H7 (cell line): ENCODE measurements around the gene POLR2H. TPM values are rescaled to one million over a fixed set of nuclear protein-coding genes. Genes with fewer than 3 reads are reported as not detected.
A peak's percentile ranks its signal among the peaks of the same experiment; 100 is the strongest.

Experiments
- DNase-seq: peaks from one replicate; pipeline ENCODE4 v3.0.0; 2012
- H3K27me3 ChIP-seq: 2 replicates; pipeline ENCODE4 v1.6.0; 2011; ENCODE audit warnings: mild to moderate bottlenecking, low read length; ENCODE audit not compliant: control insufficient read depth, insufficient read depth
- H3K36me3 ChIP-seq: replicated peaks from 2 replicates; pipeline ENCODE4 v1.5.1; 2011; ENCODE audit warnings: low read length; ENCODE audit not compliant: control insufficient read depth, insufficient read depth
- H3K4me3 ChIP-seq: 2 replicates; pipeline ENCODE4 v1.5.1; 2011; ENCODE audit warnings: low read depth, mild to moderate bottlenecking, control low read depth, low read length, moderate library complexity; ENCODE audit not compliant: insufficient read depth
- total RNA-seq: library from RNA; depleted of rRNA; stranded (reverse); fragments of >200 nt; shearing (Covaris generic); gene quantifications from 2 replicates; pipeline ENCODE4 v1.2.3, GENCODE V29; 2014

Gene POLR2H
- total RNA-seq, 1 experiment from 2014 or later, result 92.8 TPM

DNA sequence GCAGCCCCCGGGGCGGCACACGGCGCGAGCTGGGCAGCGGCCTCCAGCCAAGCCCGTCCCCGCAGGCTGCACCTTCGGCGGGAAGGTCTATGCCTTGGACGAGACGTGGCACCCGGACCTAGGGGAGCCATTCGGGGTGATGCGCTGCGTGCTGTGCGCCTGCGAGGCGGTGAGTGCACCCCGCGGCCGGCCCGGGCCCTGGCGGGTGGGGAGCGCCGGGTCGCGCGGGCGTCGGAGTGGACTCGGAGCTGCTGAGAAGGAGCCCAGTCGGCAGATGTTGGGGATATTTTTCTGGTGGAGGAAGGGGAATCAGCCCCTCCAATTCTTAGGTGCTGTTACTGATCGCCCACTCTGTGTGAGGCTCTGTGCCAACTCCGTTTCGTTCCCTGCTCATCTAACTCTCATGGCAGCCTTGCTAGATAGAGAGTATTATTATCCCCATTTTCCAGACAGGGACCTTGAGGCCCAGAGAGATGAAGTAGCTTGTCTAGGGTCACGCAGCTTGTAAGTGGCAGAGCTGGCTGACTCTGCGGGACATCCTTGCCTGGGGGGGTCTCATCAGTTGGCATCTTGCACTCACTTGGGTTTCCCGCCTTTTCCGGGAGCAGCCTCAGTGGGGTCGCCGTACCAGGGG is 19.2 kb downstream of the POLR2H start:
- Histone ChIP-seq H3K4me3 (peak overlapping the region; percentile 43), H3K36me3 (no peaks in the 10 kb centered on the region), H3K27me3 (peaks cover 45% of the 10 kb centered on the region)
- DNase-seq, result no peak

DNA sequence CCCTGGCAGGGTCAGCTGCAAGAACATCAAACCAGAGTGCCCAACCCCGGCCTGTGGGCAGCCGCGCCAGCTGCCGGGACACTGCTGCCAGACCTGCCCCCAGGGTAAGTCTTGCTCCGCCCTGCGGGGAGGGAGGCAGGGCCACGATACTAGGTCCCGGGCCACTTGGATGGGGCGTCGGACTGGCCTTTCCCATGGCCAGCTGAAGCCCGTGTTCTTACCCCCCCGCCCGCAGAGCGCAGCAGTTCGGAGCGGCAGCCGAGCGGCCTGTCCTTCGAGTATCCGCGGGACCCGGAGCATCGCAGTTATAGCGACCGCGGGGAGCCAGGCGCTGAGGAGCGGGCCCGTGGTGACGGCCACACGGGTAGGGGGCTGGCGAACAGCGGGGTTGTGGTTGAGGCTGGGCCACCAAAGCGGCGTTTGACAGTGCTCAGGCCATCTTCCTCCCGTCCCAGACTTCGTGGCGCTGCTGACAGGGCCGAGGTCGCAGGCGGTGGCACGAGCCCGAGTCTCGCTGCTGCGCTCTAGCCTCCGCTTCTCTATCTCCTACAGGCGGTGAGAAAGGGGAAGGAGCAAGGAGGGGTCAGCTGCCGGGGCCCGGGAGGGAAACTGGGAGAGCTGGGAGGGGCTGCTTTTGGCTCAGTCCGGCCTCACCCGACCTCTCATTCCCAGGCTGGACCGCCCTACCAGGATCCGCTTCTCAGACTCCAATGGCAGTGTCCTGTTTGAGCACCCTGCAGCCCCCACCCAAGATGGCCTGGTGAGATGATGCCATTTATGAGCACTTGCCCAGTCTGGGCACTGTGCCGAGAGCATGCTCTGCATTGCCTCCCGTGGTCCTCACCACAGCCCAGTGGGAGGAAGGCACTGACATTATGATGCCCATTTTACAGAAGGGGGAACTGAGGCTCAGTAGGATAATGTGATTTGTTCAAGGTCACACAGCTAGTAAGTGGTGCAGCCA is 20.0 kb downstream of the POLR2H start:
- H3K4me3 ChIP-seq, result peak overlapping the region; percentile 43
- peaks cover 45% of the 10 kb centered on the region for H3K27me3 ChIP-seq
- H3K36me3 ChIP-seq, result no peaks in the 10 kb centered on the region
- peak; percentile 89 for DNase-seq

DNA sequence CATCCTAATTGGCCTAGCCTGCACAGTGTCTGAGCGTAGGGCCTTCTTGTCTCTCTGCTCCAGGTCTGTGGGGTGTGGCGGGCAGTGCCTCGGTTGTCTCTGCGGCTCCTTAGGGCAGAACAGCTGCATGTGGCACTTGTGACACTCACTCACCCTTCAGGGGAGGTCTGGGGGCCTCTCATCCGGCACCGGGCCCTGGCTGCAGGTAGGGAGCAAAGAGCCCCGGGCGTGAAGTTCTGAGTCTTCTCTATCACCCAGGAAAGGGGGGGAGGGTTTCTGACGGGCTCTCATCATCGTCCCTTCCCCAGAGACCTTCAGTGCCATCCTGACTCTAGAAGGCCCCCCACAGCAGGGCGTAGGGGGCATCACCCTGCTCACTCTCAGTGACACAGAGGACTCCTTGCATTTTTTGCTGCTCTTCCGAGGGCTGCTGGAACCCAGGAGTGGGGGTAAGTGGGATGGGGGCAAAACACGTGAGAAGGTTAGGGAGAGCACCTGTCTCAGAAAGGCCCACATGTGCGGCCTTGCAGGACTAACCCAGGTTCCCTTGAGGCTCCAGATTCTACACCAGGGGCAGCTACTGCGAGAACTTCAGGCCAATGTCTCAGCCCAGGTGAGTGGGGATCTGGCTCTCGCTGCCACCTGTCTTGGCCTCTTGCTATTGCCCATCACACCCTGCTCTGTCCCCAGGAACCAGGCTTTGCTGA is 21.0 kb downstream of the POLR2H start:
- Histone ChIP-seq H3K27me3 (peaks cover 45% of the 10 kb centered on the region), H3K4me3 (no peak overlapping the region), H3K36me3 (no peaks in the 10 kb centered on the region)
- peak; percentile 59 for DNase-seq

DNA sequence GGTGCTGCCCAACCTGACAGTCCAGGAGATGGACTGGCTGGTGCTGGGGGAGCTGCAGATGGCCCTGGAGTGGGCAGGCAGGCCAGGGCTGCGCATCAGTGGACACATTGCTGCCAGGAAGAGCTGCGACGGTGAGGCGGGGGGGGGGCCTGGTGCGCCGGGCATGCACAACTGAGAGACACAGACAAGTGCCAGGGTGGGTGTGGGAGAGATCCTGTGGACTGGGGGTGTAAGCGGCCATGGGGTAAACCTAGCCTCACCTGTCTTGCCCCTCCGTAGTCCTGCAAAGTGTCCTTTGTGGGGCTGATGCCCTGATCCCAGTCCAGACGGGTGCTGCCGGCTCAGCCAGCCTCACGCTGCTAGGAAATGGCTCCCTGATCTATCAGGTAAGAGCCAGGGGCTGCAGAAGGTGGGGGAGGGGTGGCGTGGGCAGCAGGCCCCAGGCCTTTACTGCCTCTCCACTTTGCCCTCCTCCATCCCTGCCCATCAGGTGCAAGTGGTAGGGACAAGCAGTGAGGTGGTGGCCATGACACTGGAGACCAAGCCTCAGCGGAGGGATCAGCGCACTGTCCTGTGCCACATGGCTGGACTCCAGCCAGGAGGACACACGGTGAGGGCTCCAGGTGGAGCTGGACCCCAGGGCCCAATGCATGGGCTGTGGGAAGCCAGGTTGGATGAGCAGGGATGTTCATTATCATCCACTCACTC is 21.7 kb downstream of the POLR2H start:
- DNase-seq, result peak; percentile 58
- Histone ChIP-seq H3K36me3 (no peaks in the 10 kb centered on the region), H3K4me3 (no peak overlapping the region), H3K27me3 (peaks cover 44% of the 10 kb centered on the region)

DNA sequence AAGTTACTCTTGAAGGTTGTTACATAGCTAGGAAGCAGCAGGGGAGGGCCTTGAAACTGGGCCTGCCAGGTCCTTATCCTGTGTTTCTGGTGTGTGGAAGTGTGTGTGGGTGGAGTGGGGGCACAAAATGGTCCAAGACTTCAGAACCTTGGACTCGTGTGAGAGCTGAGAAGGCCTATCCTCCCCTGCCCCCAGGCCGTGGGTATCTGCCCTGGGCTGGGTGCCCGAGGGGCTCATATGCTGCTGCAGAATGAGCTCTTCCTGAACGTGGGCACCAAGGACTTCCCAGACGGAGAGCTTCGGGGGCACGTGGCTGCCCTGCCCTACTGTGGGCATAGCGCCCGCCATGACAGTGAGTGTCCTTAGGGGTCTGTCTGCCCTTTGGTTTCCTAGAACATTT is 22.8 kb downstream of the POLR2H start:
- Histone ChIP-seq H3K27me3 (peaks cover 33% of the 10 kb centered on the region), H3K4me3 (no peak overlapping the region)
- peak; percentile 27 for DNase-seq

DNA sequence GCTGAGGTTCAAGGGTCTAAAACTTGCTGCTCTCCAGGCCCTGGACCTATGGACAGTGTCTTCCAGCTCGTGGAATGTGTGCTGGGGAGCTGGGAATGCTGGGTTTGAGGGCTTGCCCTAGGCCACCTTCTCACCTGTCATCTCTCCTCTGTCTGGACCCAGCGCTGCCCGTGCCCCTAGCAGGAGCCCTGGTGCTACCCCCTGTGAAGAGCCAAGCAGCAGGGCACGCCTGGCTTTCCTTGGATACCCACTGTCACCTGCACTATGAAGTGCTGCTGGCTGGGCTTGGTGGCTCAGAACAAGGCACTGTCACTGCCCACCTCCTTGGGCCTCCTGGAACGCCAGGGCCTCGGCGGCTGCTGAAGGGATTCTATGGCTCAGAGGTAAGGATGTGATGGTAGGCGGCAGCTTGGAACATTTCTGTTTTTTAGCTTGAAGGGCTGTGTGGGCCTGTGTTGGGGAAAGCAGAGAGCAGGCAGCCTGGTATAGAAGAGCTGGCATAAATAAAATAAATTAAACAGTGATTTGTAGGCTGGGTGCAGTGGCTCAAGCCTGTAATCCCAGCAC is 23.4 kb downstream of the POLR2H start:
- H3K27me3 ChIP-seq, result peaks cover 30% of the 10 kb centered on the region

More for the DNA sequence above, 22.8 kb downstream of the POLR2H start:
- no peaks in the 10 kb centered on the region for H3K36me3 ChIP-seq

DNA sequence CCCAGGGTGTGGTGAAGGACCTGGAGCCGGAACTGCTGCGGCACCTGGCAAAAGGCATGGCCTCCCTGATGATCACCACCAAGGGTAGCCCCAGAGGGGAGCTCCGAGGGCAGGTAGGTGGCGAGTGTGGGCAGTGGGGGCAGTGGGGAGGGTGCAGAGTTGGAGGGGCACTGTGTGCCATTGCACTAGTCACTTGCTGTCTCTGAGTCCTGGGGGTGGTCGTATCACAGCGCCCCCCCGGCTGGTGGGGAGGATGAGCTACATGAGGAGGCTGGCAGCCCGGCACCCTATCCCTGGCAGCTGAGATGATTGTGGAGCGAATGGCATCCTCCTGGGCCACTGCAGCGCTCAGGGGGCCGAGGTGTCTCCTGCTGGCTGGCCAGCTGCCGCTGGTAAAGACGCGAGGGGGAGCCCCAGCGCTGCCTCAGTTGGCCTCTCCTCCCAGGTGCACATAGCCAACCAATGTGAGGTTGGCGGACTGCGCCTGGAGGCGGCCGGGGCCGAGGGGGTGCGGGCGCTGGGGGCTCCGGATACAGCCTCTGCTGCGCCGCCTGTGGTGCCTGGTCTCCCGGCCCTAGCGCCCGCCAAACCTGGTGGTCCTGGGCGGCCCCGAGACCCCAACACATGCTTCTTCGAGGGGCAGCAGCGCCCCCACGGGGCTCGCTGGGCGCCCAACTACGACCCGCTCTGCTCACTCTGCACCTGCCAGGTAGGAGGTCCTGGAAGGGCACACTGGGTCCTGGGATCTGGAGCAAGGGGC is 24.7 kb downstream of the POLR2H start:
- DNase-seq, result peak; percentile 76
- Histone ChIP-seq H3K27me3 (peaks cover 22% of the 10 kb centered on the region), H3K36me3 (no peaks in the 10 kb centered on the region), H3K4me3 (no peak overlapping the region)

More for the DNA sequence above, 23.4 kb downstream of the POLR2H start:
- DNase-seq, result no peak
- H3K4me3 ChIP-seq, result no peak overlapping the region
- no peaks in the 10 kb centered on the region for H3K36me3 ChIP-seq

DNA sequence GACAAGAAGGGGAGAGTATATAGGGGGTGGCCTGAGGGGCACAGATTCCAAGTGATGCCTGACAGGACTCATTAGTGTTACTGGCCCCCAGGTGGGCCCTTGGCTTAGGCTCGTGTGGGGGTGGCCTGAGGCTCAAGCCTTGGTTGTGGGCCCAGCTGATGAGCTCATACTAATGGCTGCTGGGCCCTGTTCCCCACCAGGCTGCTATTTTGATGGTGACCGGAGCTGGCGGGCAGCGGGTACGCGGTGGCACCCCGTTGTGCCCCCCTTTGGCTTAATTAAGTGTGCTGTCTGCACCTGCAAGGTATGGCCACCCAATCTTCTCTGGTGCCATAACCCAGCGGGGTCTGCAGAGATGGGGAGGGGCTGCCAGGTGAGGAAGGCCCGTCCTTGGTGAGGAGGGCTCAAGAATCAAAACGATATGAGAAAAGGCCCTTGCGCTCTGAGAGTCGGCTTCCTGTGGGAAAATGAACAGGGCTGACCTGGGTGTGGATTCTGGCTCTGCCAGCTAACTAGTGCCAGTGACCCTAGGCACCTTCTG is 25.7 kb downstream of the POLR2H start:
- Histone ChIP-seq H3K27me3 (peaks cover 12% of the 10 kb centered on the region), H3K4me3 (no peak overlapping the region), H3K36me3 (no peaks in the 10 kb centered on the region)
- DNase-seq, result peak; percentile 41

DNA sequence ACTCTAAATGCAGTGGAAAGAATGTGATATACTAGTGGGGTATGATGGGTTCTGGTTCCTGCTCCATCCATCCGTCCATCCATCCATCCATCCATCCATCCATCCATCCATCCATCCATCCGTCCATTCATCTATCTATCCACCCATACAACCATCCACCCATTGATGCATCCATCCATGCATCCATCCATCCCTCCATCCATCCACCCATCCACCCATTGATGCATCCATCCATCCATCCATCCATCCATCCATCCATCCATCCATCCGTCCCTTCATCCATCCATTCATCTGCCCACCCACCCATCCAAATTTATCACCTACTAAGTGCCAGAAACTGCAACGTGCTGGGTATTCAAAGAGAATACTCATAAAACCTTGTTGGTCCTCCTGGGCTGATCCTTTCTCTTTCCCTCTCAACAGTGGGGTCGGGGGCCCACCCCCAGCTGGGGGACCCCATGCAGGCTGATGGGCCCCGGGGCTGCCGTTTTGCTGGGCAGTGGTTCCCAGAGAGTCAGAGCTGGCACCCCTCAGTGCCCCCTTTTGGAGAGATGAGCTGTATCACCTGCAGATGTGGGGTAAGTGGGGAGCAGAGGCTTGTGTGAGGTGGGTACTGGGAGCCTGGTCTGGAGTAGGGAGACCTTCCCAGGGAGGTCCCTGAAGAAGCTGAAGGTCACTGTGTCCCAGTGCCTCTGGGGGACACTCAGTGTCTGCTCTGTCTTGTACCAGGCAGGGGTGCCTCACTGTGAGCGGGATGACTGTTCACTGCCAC is 26.8 kb downstream of the POLR2H start:
- Histone ChIP-seq H3K27me3 (peaks cover 1% of the 10 kb centered on the region; the same call in 1 of the 2 replicates), H3K36me3 (no peaks in the 10 kb centered on the region), H3K4me3 (no peak overlapping the region)
- DNase-seq, result peak; percentile 42

DNA sequence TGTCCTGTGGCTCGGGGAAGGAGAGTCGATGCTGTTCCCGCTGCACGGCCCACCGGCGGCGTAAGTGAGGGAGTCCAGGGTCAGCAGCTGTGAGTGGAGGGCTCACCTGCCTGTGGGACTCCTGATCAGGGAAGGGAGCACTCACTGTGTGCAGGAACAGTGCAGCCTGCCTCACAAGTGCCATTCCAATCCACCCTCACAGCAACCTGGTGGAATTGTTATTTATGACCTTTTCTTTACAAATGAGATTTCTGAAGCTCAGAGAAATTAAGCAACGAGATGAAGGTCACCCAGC is 27.4 kb downstream of the POLR2H start:
- DNase-seq, result no peak
- Histone ChIP-seq H3K4me3 (no peak overlapping the region), H3K27me3 (no peaks in the 10 kb centered on the region), H3K36me3 (no peaks in the 10 kb centered on the region)

DNA sequence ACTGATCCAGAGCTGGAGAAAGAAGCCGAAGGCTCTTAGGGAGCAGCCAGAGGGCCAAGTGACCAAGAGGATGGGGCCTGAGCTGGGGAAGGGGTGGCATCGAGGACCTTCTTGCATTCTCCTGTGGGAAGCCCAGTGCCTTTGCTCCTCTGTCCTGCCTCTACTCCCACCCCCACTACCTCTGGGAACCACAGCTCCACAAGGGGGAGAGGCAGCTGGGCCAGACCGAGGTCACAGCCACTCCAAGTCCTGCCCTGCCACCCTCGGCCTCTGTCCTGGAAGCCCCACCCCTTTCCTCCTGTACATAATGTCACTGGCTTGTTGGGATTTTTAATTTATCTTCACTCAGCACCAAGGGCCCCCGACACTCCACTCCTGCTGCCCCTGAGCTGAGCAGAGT is 27.9 kb downstream of the POLR2H start:
- DNase-seq, result peak; percentile 57
- H3K36me3 ChIP-seq, result no peaks in the 10 kb centered on the region
- no peaks in the 10 kb centered on the region for H3K27me3 ChIP-seq
- H3K4me3 ChIP-seq, result no peak overlapping the region

DNA sequence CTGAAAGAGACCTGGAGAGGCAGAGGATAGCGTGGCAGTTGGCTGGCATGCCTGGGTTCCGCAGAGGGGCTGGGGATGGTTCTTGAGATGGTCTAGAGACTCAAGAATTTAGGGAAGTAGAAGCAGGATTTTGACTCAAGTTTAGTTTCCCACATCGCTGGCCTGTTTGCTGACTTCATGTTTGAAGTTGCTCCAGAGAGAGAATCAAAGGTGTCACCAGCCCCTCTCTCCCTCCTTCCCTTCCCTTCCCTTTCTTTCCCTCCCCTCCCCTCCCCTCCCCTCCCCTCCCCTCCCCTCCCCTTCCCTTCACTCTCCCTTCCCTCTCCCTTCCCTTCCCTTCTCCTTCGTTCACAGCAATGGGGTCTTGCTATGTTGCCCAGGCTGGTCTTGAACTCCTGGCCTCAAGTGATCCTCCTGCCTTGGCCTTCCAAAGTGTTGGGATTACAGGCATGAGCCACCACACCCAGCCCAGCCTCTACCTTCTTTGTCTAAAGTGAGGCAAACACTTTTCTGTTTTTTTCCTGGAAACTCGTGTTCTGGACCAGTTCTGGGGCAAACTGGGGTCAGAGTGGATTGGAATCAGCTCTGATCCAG is 28.5 kb downstream of the POLR2H start:
- DNase-seq, result no peak
- Histone ChIP-seq H3K27me3 (no peaks in the 10 kb centered on the region), H3K36me3 (no peaks in the 10 kb centered on the region), H3K4me3 (no peak overlapping the region)
